Dermis blood vessel endothelial cell (primary cell): ENCODE measurements around the gene PTPRN2. TPM values are rescaled to one million over a fixed set of nuclear protein-coding genes. Genes with fewer than 3 reads are reported as not detected.
"Not testable (repeated sequence)": the region's sequence is repeated elsewhere in the genome, so short reads cannot be mapped to it uniquely, and the experiment has no call there.

Source experiments
- DNase-seq: peaks from one replicate; pipeline ENCODE4 v3.0.0; 2010
- total RNA-seq: library from RNA; depleted of rRNA; stranded (reverse); fragments of >200 nt; gene quantifications from 2 replicates; pipeline ENCODE4 v1.2.3, GENCODE V29; 2014

Gene PTPRN2
- total RNA-seq, 1 donor from 2014 or later = 2.2 TPM

DNA sequence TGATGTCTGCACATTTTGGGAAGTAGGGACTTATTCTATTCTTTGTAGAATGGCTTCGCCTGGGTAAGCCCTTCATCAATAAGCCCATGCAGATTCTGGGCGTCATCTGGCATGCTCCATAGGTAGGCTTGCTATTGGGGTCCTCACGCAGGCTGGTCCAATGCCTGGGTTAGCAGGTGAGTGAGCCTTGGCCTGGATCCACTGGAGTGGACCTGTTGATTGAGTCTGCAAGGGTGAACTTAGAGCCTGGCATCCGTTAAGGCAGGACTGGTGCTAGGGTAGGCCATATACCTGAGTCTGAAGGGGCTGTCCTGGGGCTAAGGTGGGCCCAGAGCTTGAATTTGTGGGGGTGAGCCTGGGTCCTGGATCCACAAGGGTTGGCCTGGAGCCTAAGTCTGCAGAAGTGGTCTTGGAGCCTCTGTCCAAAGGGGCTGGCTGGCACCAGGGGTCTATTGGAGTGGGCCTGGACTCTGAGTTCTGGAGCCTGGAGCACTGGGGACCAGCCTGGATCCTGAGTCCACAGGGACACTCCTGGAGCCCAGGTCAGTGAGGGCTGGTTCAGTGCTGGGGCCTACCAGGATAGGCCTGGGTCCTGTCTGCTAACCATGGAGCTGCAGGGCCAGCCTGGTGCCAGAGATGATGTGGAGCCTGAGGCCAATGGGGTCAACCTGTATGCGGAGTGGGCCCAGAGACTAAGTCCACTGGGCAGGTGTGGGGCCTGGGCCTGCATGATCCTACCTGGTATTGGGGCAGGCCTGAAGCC is 297.7 kb downstream of the PTPRN2 start:
- DNase-seq = no peak

DNA sequence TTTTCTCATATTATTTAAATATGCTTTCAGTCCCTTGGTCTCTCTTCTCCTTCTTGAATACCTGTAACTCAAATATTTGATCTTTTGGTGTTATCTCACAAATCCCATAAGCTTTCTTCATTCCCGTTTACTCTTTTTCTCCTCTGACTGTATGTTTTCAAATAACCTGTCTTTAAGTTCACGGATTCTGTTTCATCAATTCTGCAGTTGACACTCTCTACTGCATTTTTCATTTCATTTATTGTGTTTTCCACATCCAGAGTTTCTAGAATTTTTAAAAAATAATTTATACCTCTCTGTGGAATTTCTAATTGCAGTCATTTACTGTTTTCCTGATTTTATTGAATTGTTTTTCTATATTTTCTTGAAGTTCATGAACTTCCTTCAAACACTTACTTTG is 298.4 kb downstream of the PTPRN2 start:
- DNase-seq = no peak

DNA sequence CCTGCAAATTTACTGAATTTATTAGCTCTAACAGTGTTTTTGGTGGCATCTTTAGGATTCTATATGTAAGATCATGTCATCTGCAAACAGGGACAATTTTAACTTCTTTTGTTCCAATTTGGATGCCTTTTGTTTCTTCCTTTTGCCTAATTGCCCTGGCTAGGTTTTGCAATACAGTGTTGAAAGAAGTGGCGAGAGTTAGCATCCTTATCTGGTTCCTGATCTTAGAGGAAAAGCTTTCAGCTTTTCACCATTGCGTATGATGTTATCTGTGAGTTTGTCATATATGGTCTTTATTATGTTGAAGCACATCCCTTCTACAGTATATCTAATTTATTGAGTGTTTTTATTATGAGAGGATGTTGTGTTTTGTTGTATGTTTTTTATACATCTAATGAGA is 301.4 kb downstream of the PTPRN2 start:
- no peak for DNase-seq

DNA sequence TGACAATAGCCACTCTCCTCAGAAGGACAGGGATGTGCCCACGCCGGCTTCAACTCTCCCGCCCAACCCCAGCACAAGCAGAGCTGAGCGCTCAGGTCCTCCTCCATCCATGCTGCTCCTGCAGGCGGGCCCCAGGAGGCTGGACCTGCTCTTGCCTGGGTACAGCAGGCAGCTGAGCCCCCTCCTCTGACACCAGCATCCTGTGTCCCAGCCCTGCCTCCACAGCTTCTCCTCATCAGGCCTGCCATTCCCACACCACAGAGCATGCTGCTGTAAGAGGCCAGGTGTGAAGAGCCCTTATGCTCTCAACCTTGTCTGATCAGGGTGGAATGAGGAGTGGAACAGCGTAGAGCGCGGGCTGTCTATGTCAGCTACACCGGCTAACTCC is 302.2 kb downstream of the PTPRN2 start:
- DNase-seq = no peak

DNA sequence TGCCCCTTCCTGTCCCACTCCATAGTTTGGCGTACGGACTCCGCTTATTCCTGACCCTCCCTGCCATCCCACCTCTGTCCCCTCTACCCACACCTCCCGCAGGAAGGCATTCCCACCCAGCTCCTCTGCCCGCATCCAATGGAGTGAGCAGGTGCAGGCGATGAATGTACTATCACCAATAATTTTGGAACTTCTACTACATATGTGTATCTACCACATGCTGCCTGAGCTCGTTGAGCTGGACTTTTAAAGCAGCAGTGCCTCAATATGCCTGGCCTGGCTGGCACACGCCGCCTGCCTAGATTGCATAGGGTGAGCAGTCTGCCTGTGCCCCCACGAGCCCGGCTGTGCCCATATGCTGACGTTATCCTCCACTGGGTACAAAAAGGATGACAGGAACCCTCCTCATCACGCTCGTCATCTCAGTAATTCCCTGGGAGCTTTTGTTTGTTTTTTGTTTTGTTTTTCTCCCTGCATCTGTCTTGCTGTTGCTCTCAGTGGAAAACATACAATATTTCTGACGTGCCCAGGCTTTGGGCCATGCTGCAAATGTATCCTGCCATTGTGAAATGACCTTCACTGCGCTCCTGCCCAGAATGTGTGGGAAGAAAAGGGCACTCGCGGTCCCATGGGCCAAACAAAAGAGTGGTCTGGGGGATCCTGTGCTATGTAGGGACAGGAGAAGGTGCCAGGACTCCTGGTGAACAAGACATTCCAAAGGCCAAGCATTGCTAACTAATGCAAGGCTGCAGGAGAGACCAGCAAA is 302.8 kb downstream of the PTPRN2 start:
- DNase-seq = no peak

DNA sequence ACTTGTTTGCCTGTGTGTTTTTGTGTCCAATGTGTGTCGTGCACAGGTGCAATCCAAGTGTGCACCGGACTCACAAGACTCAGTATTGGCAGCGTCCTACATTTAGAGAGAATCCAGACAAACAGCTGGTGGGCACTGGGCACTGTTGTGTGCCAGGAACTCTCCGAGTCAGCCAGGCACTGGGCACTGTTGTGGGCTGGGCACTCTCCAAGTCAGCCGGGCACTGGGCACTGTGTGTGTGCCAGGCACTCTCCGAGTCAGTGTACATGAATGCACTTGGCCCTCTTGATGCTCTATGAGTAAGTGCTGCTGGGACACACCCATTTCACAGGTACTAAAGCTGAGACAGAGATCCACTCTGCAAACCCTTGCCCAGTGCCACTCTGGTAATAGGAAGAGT is 303.5 kb downstream of the PTPRN2 start:
- no peak for DNase-seq

DNA sequence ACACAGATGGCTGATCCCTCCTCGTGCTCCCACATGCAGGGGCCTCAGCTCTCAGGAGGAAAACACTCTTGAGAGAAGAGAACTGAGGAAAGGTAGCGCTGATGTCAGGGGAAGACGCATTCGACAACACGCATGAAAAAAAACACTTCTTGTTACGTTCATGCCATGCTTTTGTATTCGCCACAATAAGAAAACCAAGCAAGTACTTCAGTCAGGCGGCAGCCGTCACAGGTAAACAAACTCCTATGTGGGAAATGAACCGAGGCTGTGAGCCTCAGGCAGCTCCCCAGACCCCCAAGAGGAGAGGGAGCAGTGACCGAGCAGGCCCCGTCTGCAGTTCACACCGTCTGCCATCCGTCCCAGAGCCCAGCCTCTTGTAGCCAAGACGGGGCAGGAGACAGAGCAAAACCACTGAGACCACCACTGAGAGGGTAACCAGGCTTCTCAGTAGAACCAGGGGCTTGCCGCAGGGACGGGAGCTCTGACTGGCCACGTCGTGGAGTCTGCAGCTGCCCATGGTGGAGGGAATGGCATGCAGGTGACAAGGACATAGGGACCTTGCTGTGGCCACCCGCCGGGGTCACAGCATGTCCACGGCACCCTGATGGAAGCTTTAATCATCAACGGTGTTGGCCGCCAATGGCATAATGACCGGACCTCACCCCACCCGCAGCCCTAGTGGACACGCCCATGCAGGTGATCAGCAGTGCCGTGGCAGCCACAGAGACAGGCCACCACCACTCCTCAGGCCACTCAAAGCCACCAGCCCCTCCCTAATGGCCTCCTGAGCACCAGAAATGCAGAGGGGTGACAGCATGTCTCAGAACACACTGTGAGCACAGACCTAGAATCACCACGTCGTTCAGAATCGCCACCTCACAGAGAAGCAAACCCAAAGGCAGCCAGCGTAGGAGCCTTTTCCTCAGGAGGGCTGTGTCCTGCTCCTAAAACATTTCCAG is 304.3 kb downstream of the PTPRN2 start:
- DNase-seq = no peak

DNA sequence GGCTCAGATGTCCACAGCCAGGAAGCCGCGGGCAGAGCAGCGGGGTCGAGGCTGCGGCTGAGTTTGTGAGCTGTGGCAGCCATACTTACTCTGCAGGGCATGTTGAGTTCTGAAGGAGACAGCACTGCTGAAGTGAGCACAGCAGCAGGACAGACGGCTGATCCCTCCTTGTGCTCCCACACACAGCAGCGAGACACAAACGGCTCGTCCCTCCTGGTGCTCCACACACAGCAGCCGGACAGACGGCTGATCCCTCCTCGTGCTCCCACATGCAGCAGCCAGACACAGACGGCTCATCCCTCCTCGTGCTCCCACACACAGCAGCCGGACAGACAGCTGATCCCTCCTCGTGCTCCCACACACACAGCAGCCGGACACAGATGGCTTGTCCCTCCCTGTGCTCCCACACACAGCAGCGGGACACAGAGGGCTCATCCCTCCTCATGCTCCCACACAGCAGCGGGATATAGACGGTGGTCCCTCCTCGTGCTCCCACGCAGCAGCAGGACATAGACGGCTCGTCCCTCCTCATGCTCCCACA is 305.1 kb downstream of the PTPRN2 start:
- no peak for DNase-seq

DNA sequence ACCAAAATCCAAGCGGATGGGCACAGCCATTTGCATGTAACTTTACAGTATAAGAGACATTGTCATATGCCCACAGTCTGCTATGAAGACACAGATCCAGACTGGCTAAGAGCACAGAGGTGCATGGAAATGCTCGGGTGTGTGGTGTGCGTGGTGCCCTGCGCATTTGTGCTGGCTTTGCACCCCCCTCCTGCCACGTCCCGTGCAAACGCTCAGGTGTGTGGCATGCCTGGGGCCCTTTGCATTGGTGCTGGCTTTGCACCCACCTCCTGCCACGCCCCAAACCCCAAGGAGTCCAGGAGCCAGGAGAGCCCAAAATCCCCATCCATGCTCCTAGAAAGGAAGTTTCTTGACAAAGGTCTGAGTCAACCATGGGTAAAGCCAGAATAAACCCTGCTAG is 306.2 kb downstream of the PTPRN2 start:
- no peak for DNase-seq

DNA sequence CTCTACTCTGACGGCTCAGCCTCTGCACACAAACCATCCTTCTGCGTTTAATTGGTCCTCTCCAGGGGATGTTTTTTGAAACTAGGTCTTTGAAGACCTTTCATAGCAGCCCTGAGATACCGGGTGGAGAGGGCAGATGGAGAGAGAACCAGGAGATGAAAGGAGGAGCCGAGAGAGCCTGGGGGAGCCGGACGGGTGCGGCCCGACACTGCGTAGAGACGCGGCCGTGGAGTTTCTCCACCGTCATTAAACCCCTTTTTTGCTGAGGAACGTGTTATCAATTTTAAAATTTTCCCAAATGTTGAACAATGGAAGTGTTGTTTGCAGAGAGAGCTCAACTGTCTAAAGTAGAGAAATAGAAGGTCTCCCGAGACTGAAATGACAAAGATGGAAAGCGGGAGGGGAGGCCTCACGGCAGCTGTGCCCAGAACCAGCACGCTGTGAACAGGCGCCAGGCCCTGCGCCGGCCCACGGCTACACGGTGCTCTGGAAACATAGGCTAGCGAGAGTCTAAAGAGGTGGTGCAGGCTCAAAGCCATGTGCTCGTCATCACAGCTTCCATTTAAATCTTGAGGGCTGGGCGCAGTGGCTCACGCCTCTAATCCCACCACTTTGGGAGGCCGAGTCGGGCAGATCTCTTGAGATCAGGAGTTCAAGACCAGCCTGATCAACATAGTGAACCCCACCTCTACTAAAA is 307.0 kb downstream of the PTPRN2 start:
- no peak for DNase-seq

DNA sequence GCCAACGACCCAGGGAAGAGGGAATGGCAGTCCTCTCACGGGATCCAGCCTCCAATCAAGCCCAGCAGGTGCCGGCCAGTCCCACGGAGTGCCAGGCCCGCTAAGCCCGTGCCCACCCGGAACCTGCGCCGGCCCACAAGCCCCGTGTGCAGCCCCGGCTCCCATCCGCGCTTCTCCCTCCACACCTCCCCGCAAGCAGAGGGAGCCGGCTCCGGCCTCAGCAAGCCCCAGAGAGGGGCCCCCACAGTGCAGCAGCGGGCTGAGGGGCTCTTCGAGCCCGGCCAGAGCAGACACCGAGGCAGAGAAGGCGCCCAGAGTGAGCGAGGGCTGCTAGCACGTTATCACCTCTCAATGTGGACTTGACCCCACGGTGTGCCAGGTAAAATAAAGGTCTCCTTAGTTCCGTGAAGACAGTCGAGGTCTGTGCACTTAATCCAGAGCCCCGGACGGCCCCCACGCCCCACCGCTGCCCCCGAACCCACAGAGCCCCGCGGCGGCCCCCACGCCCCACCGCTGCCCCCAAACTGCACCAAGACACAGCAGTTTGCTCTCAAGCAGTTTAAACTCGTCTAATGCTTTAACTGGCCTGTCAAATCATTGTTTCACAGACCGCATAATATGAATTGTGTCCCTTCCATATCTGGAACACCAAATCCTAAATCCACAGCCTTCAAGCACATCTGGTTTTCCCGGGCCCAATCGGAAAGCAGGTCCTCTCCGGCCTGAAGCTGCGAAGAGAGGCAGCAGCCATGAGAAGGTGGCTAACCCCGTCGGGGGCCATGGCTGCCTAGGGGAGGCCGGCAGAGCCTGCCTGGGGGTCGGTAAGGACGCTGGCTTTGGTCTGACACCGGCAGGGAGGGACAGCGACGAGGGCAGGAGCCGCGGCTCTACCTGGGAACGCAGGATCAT is 307.8 kb downstream of the PTPRN2 start:
- DNase-seq = no peak

DNA sequence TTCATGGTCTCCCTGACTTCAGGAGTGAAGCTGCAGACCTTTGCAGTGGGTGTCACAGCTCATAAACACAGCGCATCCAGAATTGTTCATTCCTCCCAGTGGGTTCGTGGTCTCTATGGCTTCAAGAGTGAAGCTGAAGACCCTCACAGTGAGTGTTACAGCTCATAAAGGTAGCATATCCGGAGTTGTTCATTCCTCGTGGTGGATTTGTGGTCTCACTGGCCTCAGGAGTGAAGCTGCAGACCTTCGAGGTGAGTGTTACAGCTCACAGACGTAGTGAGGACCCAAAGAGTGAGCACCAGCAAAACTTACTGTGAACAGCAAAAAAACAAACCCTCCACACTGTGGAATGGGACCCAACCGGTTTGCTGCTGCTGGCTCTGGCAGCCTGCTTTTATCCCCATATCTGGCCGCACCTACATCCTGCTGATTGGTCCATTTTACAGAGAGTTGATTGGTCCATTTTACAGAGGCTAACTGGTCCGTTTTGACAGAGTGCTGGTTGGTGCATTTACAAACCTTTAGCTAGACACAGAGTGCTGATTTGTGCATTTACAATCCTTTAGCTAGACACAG is 308.8 kb downstream of the PTPRN2 start:
- no peak for DNase-seq

DNA sequence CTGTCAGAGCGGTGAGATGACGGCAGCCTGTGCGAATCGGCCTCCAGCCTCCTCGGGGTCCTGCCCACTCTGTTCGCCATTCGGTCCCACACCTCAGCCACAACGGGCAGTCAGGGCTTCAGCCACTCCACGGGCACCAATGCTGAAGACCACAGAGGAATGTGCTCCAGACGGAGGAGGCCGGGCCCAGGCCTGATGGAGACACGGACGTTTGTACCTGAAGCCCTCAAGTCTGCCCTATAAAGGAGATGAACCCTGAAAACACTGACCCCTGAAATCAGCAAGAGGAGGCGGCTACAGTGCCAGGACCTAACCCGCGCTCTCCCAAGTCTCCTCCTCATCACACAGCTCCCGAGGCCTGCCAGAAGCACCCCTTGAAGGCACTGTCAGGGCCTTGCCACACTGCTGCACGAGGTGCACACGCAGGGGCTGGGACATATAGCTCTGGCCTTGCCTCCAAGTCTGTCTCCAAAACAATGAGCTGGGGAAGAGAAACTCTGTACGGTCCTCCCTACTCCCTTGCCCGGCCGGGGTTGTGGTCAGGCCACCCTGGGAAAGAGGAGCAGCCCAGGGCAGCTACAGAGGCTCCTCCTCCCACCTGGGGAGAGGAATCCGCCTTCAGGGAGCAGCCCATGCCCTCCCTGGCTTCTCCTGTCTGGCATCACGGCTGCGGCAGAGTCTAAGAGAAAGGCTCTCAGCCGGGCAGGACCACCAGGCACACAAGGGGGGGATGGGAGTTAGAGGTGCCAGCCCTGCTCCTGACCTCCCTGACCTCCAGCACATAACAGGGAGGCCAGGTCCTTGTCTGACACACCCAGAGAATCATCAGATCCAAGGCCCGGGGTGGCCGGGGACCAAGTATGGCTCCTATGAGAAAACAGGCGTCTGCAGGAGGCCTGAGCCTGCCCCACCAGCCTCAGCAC is 310.1 kb downstream of the PTPRN2 start:
- DNase-seq = no peak

DNA sequence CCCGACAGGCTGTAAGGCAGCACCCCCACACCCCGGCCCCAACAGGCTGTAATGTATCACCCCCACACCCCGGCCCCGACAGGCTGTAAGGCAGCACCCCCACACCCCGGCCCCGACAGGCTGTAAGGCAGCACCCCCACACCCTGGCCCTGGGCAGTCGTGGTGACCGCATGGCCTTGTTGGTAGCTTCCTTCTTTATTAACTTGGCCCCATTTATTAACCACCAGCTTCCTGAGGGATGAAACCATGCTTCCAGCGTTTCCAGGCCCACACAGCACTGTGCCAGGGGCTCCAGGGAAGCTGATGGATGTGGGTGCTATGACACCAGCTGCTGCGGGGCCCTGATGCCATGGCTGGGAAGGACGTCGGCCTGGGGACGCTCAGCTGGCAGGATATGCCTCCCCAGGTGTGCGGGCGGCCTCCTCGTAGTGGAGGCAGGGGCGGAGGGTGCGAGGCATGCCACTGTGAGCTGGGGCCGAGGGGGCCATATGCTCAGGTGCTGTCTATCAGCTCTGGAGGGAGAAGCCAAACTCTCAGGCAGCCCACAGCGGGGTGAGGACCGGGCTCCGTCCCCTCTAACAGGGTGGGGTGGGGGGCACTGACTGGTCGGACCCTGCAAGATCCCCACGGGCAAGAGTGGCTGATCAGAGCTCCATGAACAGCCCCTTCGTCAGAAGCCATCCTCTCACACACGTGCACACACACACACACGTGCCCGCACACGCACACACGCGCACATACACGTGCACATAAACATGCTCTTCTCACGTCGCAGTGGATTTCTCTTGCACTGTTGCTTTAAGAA is 311.0 kb downstream of the PTPRN2 start:
- no peak for DNase-seq

DNA sequence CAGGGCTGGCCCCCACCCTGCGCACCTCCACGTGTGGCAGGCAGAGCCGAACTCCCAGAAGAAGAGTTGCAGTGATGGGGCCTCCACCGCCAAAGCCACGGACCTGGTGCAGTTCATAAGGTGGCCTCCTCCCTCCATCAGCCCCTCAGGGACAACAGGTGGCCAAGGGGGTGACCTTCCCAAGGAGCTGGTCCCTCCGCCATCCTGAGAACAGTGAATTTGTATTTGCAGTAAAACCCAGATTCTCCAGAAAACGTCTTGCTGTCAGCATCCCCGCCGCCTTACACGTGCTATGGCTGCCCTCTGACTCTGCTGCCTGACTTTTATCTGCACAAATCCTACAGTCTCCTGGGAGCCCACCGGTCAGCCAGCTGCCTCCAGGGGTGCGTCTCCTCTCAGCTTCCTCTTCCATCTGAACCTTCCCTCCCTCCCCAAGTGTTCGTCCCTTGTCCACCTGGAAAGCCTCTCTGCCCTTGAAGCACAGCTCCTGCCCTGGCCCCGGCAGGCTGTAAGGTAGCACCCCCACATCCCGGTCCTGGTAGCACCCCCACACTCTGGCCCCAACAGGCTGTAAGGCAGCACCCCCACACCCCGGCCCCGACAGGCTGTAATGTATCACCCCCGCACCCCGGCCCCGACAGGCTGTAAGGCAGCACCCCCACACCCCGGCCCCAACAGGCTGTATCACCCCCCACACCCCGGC is 311.8 kb downstream of the PTPRN2 start:
- no peak for DNase-seq

DNA sequence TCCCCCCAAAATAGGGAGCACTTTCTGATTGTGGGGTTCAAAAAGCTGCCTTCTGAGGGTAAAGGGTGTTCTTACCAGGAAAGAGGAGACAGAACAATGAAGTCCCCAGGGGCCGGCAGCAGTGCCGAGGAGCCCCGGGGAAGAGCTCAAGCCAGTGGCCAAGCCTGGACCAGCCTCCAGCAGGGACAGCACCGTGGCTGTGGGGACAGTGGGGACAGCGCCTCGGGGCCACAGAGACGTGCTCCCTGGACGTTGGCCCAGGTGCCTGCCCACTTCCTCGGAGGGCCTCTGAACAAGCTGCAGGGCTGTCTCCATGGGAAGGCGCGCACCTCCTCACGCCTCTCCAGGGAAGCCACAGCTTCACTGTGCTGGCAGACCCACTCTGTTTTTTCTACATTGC is 312.6 kb downstream of the PTPRN2 start:
- no peak for DNase-seq

DNA sequence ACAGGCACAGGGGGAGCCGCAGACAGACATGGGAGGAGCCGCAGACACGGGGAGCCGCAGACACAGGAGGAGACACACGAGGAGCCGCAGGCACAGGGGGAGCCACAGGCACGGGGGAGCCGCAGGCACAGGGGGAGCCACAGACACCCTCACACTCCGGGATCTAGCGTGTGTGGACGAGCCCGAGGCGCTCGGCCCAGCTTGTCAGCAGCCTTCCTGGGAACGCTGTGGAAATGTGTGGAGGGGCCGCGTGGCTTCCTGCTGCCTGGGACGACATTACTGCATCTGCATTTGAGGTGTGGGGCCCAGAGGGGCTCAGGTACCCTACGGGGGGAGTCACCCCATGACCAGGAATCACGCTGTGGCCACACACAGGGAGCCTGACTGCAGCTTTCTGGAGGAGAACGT is 313.2 kb downstream of the PTPRN2 start:
- no peak for DNase-seq

DNA sequence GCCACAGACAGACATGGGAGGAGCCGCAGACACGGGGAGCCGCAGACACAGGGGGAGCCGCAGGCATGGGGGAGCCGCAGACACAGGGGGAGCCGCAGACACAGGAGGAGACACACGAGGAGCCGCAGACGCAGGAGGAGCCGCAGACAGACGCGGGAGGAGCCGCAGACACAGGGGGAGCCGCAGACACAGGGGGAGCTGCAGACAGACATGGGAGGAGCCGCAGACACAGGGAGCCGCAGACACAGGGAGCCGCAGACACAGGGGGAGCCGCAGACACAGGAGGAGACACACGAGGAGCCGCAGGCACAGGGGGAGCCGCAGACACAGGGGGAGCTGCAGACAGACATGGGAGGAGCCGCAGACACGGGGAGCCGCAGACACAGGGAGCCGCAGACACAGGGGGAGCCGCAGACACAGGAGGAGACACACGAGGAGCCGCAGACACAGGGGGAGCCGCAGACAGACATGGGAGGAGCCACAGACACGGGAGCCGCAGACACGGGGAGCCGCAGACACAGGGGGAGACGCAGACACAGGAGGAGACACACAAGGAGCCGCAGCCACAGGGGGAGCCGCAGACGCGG is 313.8 kb downstream of the PTPRN2 start:
- not testable (repeated sequence) for DNase-seq
